ENCODE data around the gene NCF4. TPM values are rescaled to one million over a fixed set of nuclear protein-coding genes. Genes with fewer than 3 reads are reported as not detected.
A peak's percentile ranks its signal among the peaks of the same experiment; 100 is the strongest.

The NCF4 gene
- total and polyA plus RNA-seq, 9 of the 15 experiments (the other 6 are each of a cell fraction or from before 2014, with no cell fraction given), result 0.04 to 0.95 (median 0.33) TPM

DNA sequence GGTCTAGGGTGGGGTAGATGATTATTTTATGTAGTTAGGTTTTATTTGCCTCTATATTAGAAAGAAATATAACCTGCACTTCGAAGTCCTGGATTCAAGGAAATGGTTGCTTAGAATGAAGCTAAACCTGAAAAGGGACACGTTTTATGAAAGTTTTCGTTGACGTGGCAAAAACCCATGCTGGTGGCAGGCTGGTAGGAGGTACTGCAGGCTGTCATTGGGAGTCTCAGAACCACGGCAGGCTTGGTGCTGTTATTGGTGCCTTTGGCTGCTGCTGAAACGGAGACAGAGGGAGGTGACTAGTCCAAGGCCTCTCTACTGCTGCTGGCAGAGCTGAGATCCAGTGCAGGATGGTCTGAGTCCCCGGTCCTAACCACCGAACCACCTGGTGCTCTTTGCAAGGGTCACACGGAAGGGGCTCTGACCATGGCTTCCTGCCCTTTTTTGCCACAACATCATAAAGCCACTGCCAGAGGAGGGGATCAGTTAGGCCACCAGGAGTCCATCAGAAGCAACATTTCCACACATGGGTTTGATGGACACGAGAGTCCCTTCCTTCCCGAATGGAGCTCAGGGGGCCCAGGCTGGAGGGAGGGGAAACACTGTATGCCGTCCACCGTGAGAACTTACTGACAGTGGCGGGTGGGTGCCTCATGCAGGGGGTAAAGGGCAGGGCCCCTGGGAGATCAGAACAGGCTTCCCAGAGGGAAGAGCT, 66.1 kb downstream of the NCF4 start (continued):
- TF ChIP-seq HDGF (IDR thresholded peaks at IDR 0.05) (no peak), ZNF316 (IDR thresholded peaks at IDR 0.05) (peak; percentile 14; the same call in 1 of the 2 replicates), PHF20 (IDR thresholded peaks at IDR 0.05; ENCODE audit: partially characterized antibody) (no peak)
- TF ChIP-seq, protein P1, sequence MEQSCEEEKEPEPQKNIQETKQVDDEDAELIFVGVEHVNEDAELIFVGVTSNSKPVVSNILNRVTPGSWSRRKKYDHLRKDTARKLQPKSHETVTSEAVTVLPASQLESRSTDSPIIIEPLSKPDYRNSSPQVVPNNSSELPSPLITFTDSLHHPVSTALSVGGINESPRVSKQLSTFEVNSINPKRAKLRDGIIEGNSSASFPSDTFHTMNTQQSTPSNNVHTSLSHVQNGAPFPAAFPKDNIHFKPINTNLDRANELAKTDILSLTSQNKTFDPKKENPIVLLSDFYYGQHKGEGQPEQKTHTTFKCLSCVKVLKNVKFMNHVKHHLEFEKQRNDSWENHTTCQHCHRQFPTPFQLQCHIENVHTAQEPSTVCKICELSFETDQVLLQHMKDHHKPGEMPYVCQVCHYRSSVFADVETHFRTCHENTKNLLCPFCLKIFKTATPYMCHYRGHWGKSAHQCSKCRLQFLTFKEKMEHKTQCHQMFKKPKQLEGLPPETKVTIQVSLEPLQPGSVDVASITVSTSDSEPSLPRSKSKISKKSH (CRISPR knock-in tag; IDR thresholded peaks at IDR 0.05), result no peak

Other genes with a start within 250 kb of the NCF4 start
Only the 7 nearest of the 8 such genes appear.
- gene CACNG2, start 157.3 kb upstream of the NCF4 start, total RNA-seq (2014; rRNA removed), result not detected in 2 replicates
- not detected in 2 replicates for gene CACNG2, start 157.3 kb upstream of the NCF4 start, total RNA-seq (2014; rRNA removed; fragmentation: Illumina TruSeq; extraction: Trizol)
- gene CACNG2, start 157.3 kb upstream of the NCF4 start, total RNA-seq (2015; rRNA removed; fragmentation: Illumina TruSeq; extraction: Trizol), result not detected in 2 replicates
- not detected in 2 replicates for gene CACNG2, start 157.3 kb upstream of the NCF4 start, total RNA-seq (2021)
- not detected in 2 replicates for gene CACNG2, start 157.3 kb upstream of the NCF4 start, polyA plus RNA-seq (2011; rRNA removed)
- gene CACNG2, start 157.3 kb upstream of the NCF4 start, polyA plus RNA-seq (2014; fragmentation: Illumina TruSeq; extraction: Trizol), result not detected in 2 replicates
- gene CACNG2, start 157.3 kb upstream of the NCF4 start, polyA plus RNA-seq (2014; fragmentation: Nextera tagmentation; extraction: Ambion mirVana), result not detected
- gene CACNG2, start 157.3 kb upstream of the NCF4 start, polyA plus RNA-seq (2014; rRNA removed), result not detected in 2 replicates
- gene IFT27, start 84.9 kb upstream of the NCF4 start, total RNA-seq (2014; rRNA removed), result 0.12 and 0.18 TPM in 2 replicates
- gene IFT27, start 84.9 kb upstream of the NCF4 start, total RNA-seq (2014; rRNA removed; fragmentation: Illumina TruSeq; extraction: Trizol), result 0.29 and 0.38 TPM in 2 replicates
- gene IFT27, start 84.9 kb upstream of the NCF4 start, total RNA-seq (2015; rRNA removed; fragmentation: Illumina TruSeq; extraction: Trizol), result 0.38 and 0.54 TPM in 2 replicates
- gene IFT27, start 84.9 kb upstream of the NCF4 start, total RNA-seq (2021), result 0.51 and 1.4 TPM in 2 replicates
- gene IFT27, start 84.9 kb upstream of the NCF4 start, polyA plus RNA-seq (2011; rRNA removed), result 0.01 and 0.42 TPM in 2 replicates
- 0.10 and 0.37 TPM in 2 replicates for gene IFT27, start 84.9 kb upstream of the NCF4 start, polyA plus RNA-seq (2014; fragmentation: Illumina TruSeq; extraction: Trizol)
- under 1 TPM in 1 of 2 experiments, not detected in 1; 0.06 TPM for gene IFT27, start 84.9 kb upstream of the NCF4 start, polyA plus RNA-seq (2014; fragmentation: Nextera tagmentation; extraction: Ambion mirVana)
- 0.09 and 0.18 TPM in 2 replicates for gene IFT27, start 84.9 kb upstream of the NCF4 start, polyA plus RNA-seq (2014; rRNA removed)
- not detected in 2 replicates for gene PVALB, start 44.0 kb upstream of the NCF4 start, total RNA-seq (2014; rRNA removed)
- not detected in 2 replicates for gene PVALB, start 44.0 kb upstream of the NCF4 start, total RNA-seq (2014; rRNA removed; fragmentation: Illumina TruSeq; extraction: Trizol)
- gene PVALB, start 44.0 kb upstream of the NCF4 start, total RNA-seq (2015; rRNA removed; fragmentation: Illumina TruSeq; extraction: Trizol), result not detected in 2 replicates
- not detected in 2 replicates for gene PVALB, start 44.0 kb upstream of the NCF4 start, total RNA-seq (2021)
- not detected in 2 replicates for gene PVALB, start 44.0 kb upstream of the NCF4 start, polyA plus RNA-seq (2011; rRNA removed)
- not detected in 2 replicates for gene PVALB, start 44.0 kb upstream of the NCF4 start, polyA plus RNA-seq (2014; fragmentation: Illumina TruSeq; extraction: Trizol)
- not detected for gene PVALB, start 44.0 kb upstream of the NCF4 start, polyA plus RNA-seq (2014; fragmentation: Nextera tagmentation; extraction: Ambion mirVana)
- gene PVALB, start 44.0 kb upstream of the NCF4 start, polyA plus RNA-seq (2014; rRNA removed), result not detected in 2 replicates
- gene CSF2RB, start 52.6 kb downstream of the NCF4 start, total RNA-seq (2014; rRNA removed), result 0.36 and 0.61 TPM in 2 replicates
- 0.26 and 0.29 TPM in 2 replicates for gene CSF2RB, start 52.6 kb downstream of the NCF4 start, total RNA-seq (2014; rRNA removed; fragmentation: Illumina TruSeq; extraction: Trizol)
- 0.62 and 0.72 TPM in 2 replicates for gene CSF2RB, start 52.6 kb downstream of the NCF4 start, total RNA-seq (2015; rRNA removed; fragmentation: Illumina TruSeq; extraction: Trizol)
- gene CSF2RB, start 52.6 kb downstream of the NCF4 start, total RNA-seq (2021), result 0.60 and 1.0 TPM in 2 replicates
- gene CSF2RB, start 52.6 kb downstream of the NCF4 start, polyA plus RNA-seq (2011; rRNA removed), result 0.04 and 0.16 TPM in 2 replicates
- gene CSF2RB, start 52.6 kb downstream of the NCF4 start, polyA plus RNA-seq (2014; fragmentation: Illumina TruSeq; extraction: Trizol), result 0.54 and 0.62 TPM in 2 replicates
- gene CSF2RB, start 52.6 kb downstream of the NCF4 start, polyA plus RNA-seq (2014; fragmentation: Nextera tagmentation; extraction: Ambion mirVana), result under 1 TPM; 0.06 to 0.07 TPM
- gene CSF2RB, start 52.6 kb downstream of the NCF4 start, polyA plus RNA-seq (2014; rRNA removed), result 0.54 and 0.74 TPM in 2 replicates
- gene TST, start 158.4 kb downstream of the NCF4 start, total RNA-seq (2014; rRNA removed), result 26.7 and 26.9 TPM in 2 replicates
- gene TST, start 158.4 kb downstream of the NCF4 start, total RNA-seq (2014; rRNA removed; fragmentation: Illumina TruSeq; extraction: Trizol), result 4.1 and 5.7 TPM in 2 replicates
- gene TST, start 158.4 kb downstream of the NCF4 start, total RNA-seq (2015; rRNA removed; fragmentation: Illumina TruSeq; extraction: Trizol), result 12.4 and 13.1 TPM in 2 replicates
- 23.1 and 23.8 TPM in 2 replicates for gene TST, start 158.4 kb downstream of the NCF4 start, total RNA-seq (2021)
- 14.0 and 18.6 TPM in 2 replicates for gene TST, start 158.4 kb downstream of the NCF4 start, polyA plus RNA-seq (2011; rRNA removed)
- 7.7 and 14.4 TPM in 2 replicates for gene TST, start 158.4 kb downstream of the NCF4 start, polyA plus RNA-seq (2014; fragmentation: Illumina TruSeq; extraction: Trizol)
- 1 to 10 TPM; 1.4 to 4.3 TPM for gene TST, start 158.4 kb downstream of the NCF4 start, polyA plus RNA-seq (2014; fragmentation: Nextera tagmentation; extraction: Ambion mirVana)
- 19.7 and 26.1 TPM in 2 replicates for gene TST, start 158.4 kb downstream of the NCF4 start, polyA plus RNA-seq (2014; rRNA removed)
- 104 and 117 TPM in 2 replicates for gene MPST, start 158.7 kb downstream of the NCF4 start, total RNA-seq (2014; rRNA removed)
- 6.7 and 8.1 TPM in 2 replicates for gene MPST, start 158.7 kb downstream of the NCF4 start, total RNA-seq (2014; rRNA removed; fragmentation: Illumina TruSeq; extraction: Trizol)
- gene MPST, start 158.7 kb downstream of the NCF4 start, total RNA-seq (2015; rRNA removed; fragmentation: Illumina TruSeq; extraction: Trizol), result 24.3 and 25.3 TPM in 2 replicates
- gene MPST, start 158.7 kb downstream of the NCF4 start, total RNA-seq (2021), result 66.8 and 68.2 TPM in 2 replicates
- 24.8 and 34.6 TPM in 2 replicates for gene MPST, start 158.7 kb downstream of the NCF4 start, polyA plus RNA-seq (2011; rRNA removed)
- gene MPST, start 158.7 kb downstream of the NCF4 start, polyA plus RNA-seq (2014; fragmentation: Illumina TruSeq; extraction: Trizol), result 11.2 and 24.8 TPM in 2 replicates
- gene MPST, start 158.7 kb downstream of the NCF4 start, polyA plus RNA-seq (2014; fragmentation: Nextera tagmentation; extraction: Ambion mirVana), result 1 to 10 TPM in 1 of 2 experiments, under 1 TPM in 1; 0.65 to 1.3 TPM
- gene MPST, start 158.7 kb downstream of the NCF4 start, polyA plus RNA-seq (2014; rRNA removed), result 78.5 and 88.1 TPM in 2 replicates
- gene KCTD17, start 190.7 kb downstream of the NCF4 start, total RNA-seq (2014; rRNA removed), result 0.41 TPM in 2 replicates
- gene KCTD17, start 190.7 kb downstream of the NCF4 start, total RNA-seq (2014; rRNA removed; fragmentation: Illumina TruSeq; extraction: Trizol), result 0.44 TPM in 1 of 2 replicates, not detected in the other
- gene KCTD17, start 190.7 kb downstream of the NCF4 start, total RNA-seq (2015; rRNA removed; fragmentation: Illumina TruSeq; extraction: Trizol), result 0.22 TPM in 1 of 2 replicates, not detected in the other
- gene KCTD17, start 190.7 kb downstream of the NCF4 start, total RNA-seq (2021), result 0.49 and 0.67 TPM in 2 replicates
- 0.64 and 1.1 TPM in 2 replicates for gene KCTD17, start 190.7 kb downstream of the NCF4 start, polyA plus RNA-seq (2011; rRNA removed)
- gene KCTD17, start 190.7 kb downstream of the NCF4 start, polyA plus RNA-seq (2014; fragmentation: Illumina TruSeq; extraction: Trizol), result 0.21 and 0.51 TPM in 2 replicates
- gene KCTD17, start 190.7 kb downstream of the NCF4 start, polyA plus RNA-seq (2014; fragmentation: Nextera tagmentation; extraction: Ambion mirVana), result not detected
- gene KCTD17, start 190.7 kb downstream of the NCF4 start, polyA plus RNA-seq (2014; rRNA removed), result 0.70 and 0.90 TPM in 2 replicates

All from K562 (cell line).